22Rv1 (cell line): ENCODE results near the gene APOL2.

ENCODE experiments used
- CTCF ChIP-seq: fragments of 450-650 bp; IDR thresholded peaks from 2 replicates; pipeline ENCODE4 v1.5.1; 2017; ENCODE audit warnings: mild to moderate bottlenecking
- ZFX ChIP-seq: fragments of 450-650 bp; IDR thresholded peaks from 2 replicates; pipeline ENCODE4 v1.6.1; 2017; ENCODE audit warnings: antibody characterized with exemption, borderline replicate concordance

- TF ChIP-seq CTCF (no peak), ZFX (no peak)
Measured at GRCh38 chr22:36238373-36239149, 766 bp downstream of the APOL2 start.
